A673 (cell line): ENCODE data around the gene SHISA9.

Experiments
- CTCF ChIP-seq: fragments of 300-800, 200-600 bp; sonication (generic); conservative IDR thresholded peaks from 2 replicates; pipeline ENCODE4 v1.5.1; 2017; ENCODE audit warnings: low read depth, mild to moderate bottlenecking, antibody characterized with exemption, low read length, moderate library complexity, mixed read lengths
- EZH2 ChIP-seq: fragments of 200-600 bp; sonication (generic); IDR thresholded peaks from 2 replicates; pipeline ENCODE4 v1.6.1; 2017; ENCODE audit warnings: borderline replicate concordance, low read depth, mild to moderate bottlenecking, mixed read lengths, antibody characterized with exemption, low read length; ENCODE audit not compliant: poor library complexity, severe bottlenecking

GRCh38 chr16:13262270-13263090, 361.1 kb downstream of the SHISA9 start:
- TF ChIP-seq CTCF (no peak), EZH2 (no peak)
